GM23338 (cell line): ENCODE results near the gene GRID1. TPM values are rescaled to one million over a fixed set of nuclear protein-coding genes. Genes with fewer than 3 reads are reported as not detected.

Source experiments
- ATAC-seq: fragments of 200-7000 bp; cut with Tn5 transposase; 3 replicates; pipeline ENCODE4 v1.9.1; 2020
- DNase-seq: peaks from one replicate; pipeline ENCODE4 v3.0.0-alpha.2; 2015; ENCODE audit warnings: low spot score
- H2AFZ ChIP-seq: fragments of 200-600 bp; sonication (generic); 2 replicates; pipeline ENCODE4 v1.8.0; 2016; ENCODE audit warnings: antibody characterized with exemption, mild to moderate bottlenecking, moderate library complexity
- H3F3A ChIP-seq: fragments of 200-600 bp; sonication (generic); replicated peaks from 2 replicates; pipeline ENCODE4 v1.8.0; 2017; ENCODE audit warnings: antibody characterized with exemption, mixed run types, low read depth
- H3K27ac ChIP-seq: fragments of 200-600 bp; sonication (generic); 2 replicates; pipeline ENCODE4 v1.6.1; 2016; ENCODE audit warnings: low read depth
- H3K27me3 ChIP-seq: fragments of 200-600 bp; sonication (generic); 2 replicates; pipeline ENCODE4 v1.8.0; 2016; ENCODE audit warnings: mild to moderate bottlenecking, mixed run types, moderate library complexity; ENCODE audit not compliant: insufficient read depth
- H3K36me3 ChIP-seq: fragments of 200-600 bp; sonication (generic); 2 replicates; pipeline ENCODE4 v1.8.0; 2016; ENCODE audit warnings: mild to moderate bottlenecking; ENCODE audit not compliant: insufficient read depth
- H3K4me1 ChIP-seq: fragments of 200-600 bp; sonication (generic); 2 replicates; pipeline ENCODE4 v1.8.0; 2016; ENCODE audit warnings: mild to moderate bottlenecking, moderate library complexity; ENCODE audit not compliant: insufficient read depth
- H3K4me2 ChIP-seq: fragments of 200-600 bp; sonication (generic); 2 replicates; pipeline ENCODE4 v1.7.1; 2017; ENCODE audit warnings: mixed run types
- H3K4me3 ChIP-seq: fragments of 200-600 bp; sonication (generic); 2 replicates; pipeline ENCODE4 v1.6.1; 2016; ENCODE audit warnings: mixed run types
- H3K79me2 ChIP-seq: fragments of 200-600 bp; sonication (generic); replicated peaks from 2 replicates; pipeline ENCODE4 v1.8.0; 2017; ENCODE audit warnings: mild to moderate bottlenecking; ENCODE audit not compliant: insufficient read depth
- H3K9me2 ChIP-seq: fragments of 200-600 bp; sonication (generic); 2 replicates; pipeline ENCODE4 v1.8.0; 2017; ENCODE audit not compliant: insufficient read depth
- H4K20me1 ChIP-seq: fragments of 200-600 bp; sonication (generic); replicated peaks from 2 replicates; pipeline ENCODE4 v1.8.0; 2017; ENCODE audit warnings: mild to moderate bottlenecking; ENCODE audit not compliant: insufficient read depth
- H3K27ac Mint-ChIP-seq: 2 replicates; pipeline ENCODE4 v1.8.0; 2020; ENCODE audit warnings: inconsistent platforms, mild to moderate bottlenecking, moderate library complexity, mixed read lengths
- H3K27me3 Mint-ChIP-seq: 3 replicates; pipeline ENCODE4 v1.8.0; 2022; ENCODE audit warnings: low read depth, mild to moderate bottlenecking, moderate library complexity, mixed read lengths, inconsistent platforms; ENCODE audit not compliant: insufficient read depth, poor library complexity
- H3K36me3 Mint-ChIP-seq: 3 replicates; pipeline ENCODE4 v1.8.0; 2021; ENCODE audit warnings: low read depth, mild to moderate bottlenecking, inconsistent platforms, moderate library complexity, mixed read lengths
- H3K4me1 Mint-ChIP-seq: 3 replicates; pipeline ENCODE4 v1.8.0; 2020; ENCODE audit warnings: mild to moderate bottlenecking, inconsistent platforms, mixed read lengths
- H3K4me3 Mint-ChIP-seq: 3 replicates; pipeline ENCODE4 v1.8.0; 2021; ENCODE audit warnings: moderate library complexity, mild to moderate bottlenecking, inconsistent platforms, mixed read lengths
- H3K9me3 Mint-ChIP-seq: 3 replicates; pipeline ENCODE4 v1.8.0; 2020; ENCODE audit warnings: moderate library complexity, mild to moderate bottlenecking, inconsistent platforms, mixed read lengths
- CTCF ChIP-seq, 2 experiments: fragments of 200-600 bp in 1 of 2; sonication (generic) in 1 of 2; conservative IDR thresholded peaks; 2 replicates each; pipeline versions ENCODE4 v1.5.1 to v1.6.1; 2016 to 2017; ENCODE audit warnings: antibody characterized with exemption in 2 of 2, low read depth in 2 of 2, mild to moderate bottlenecking in 2 of 2, moderate library complexity in 1 of 2
- EZH2phosphoT487 ChIP-seq: fragments of 200-600 bp; sonication (generic); IDR thresholded peaks from one replicate; pipeline ENCODE4 v1.8.1; 2018; ENCODE audit warnings: antibody characterized with exemption; ENCODE audit not compliant: unreplicated experiment
- NANOG ChIP-seq: IDR thresholded peaks from 2 replicates; pipeline ENCODE4 v1.6.1; 2016; ENCODE audit warnings: antibody characterized with exemption, borderline replicate concordance
- ZNF462 ChIP-seq: fragments of 250-450 bp; sonication (Bioruptor Pico); IDR thresholded peaks from 2 replicates; pipeline ENCODE4 v1.5.0; 2020; ENCODE audit warnings: mild to moderate bottlenecking, moderate library complexity
- polyA plus RNA-seq: library from polyadenylated mRNA; unstranded; fragments of >200 nt; fragmentation: Nextera tagmentation; extraction: Ambion mirVana; gene quantifications from 2 replicates; pipeline ENCODE4 v1.2.1, GENCODE V29; 2016
- total RNA-seq: library from RNA; depleted of rRNA; stranded (reverse); fragments of >200 nt; shearing (Covaris generic); gene quantifications from 2 replicates; pipeline ENCODE4 v1.2.3, GENCODE V29; 2014

Gene GRID1
- total and polyA plus RNA-seq, 2 experiments from 2014 or later: 0.14 to 0.15 TPM

- peaks cover 72% of the 10 kb centered on the region for H3K9me3 Mint-ChIP-seq
- H3K4me3 ChIP-seq: no peak overlapping the region
- no peak overlapping the region for H3K27ac ChIP-seq
- H3K79me2 ChIP-seq: no peaks in the 10 kb centered on the region
- H3K4me3 Mint-ChIP-seq: no peak overlapping the region
- H3K36me3 Mint-ChIP-seq: no peaks in the 10 kb centered on the region
- no peaks in the 10 kb centered on the region for H3K4me1 Mint-ChIP-seq
- H4K20me1 ChIP-seq: no peaks in the 10 kb centered on the region
- no peak overlapping the region for H2AFZ ChIP-seq
- no peaks in the 10 kb centered on the region for H3F3A ChIP-seq
- no peaks in the 10 kb centered on the region for H3K27me3 ChIP-seq
- H3K4me1 ChIP-seq: no peaks in the 10 kb centered on the region
- peaks cover 2% of the 10 kb centered on the region for H3K27me3 Mint-ChIP-seq
- DNase-seq (no peak), ATAC-seq (no peak)
- no peak overlapping the region for H3K4me2 ChIP-seq
- H3K27ac Mint-ChIP-seq: no peak overlapping the region
- no peak for TF ChIP-seq CTCF (conservative IDR thresholded peaks at IDR 0.05; ENCODE audit: low read depth in 2 of 2)
- no peak for TF ChIP-seq ZNF462 (CRISPR knock-in tag)
- TF ChIP-seq NANOG: no peak
- no peak for TF ChIP-seq EZH2phosphoT487
- H3K36me3 ChIP-seq: no peaks in the 10 kb centered on the region
- no peaks in the 10 kb centered on the region for H3K9me2 ChIP-seq
Observed at GRCh38 chr10:85713885-85714284, 652.7 kb downstream of the GRID1 start.

GRCh38 chr10:85702768-85703167, 663.8 kb downstream of the GRID1 start:
- Histone ChIP-seq H3K36me3 (no peaks in the 10 kb centered on the region), H3K27me3 (no peaks in the 10 kb centered on the region), H2AFZ (no peak overlapping the region), H3K4me3 (no peak overlapping the region), H3K9me2 (no peaks in the 10 kb centered on the region), H3K4me1 (no peaks in the 10 kb centered on the region), H3F3A (no peaks in the 10 kb centered on the region), H3K4me2 (no peak overlapping the region), H3K79me2 (no peaks in the 10 kb centered on the region), H4K20me1 (no peaks in the 10 kb centered on the region), H3K27ac (no peak overlapping the region)
- peaks cover 2% of the 10 kb centered on the region for H3K27me3 Mint-ChIP-seq
- ATAC-seq (no peak), DNase-seq (no peak)
- no peaks in the 10 kb centered on the region; the same call in 2 of the 3 replicates for H3K36me3 Mint-ChIP-seq
- H3K4me1 Mint-ChIP-seq: no peaks in the 10 kb centered on the region
- peaks cover 79% of the 10 kb centered on the region for H3K9me3 Mint-ChIP-seq
- no peak overlapping the region for H3K4me3 Mint-ChIP-seq
- H3K27ac Mint-ChIP-seq: no peak overlapping the region
- TF ChIP-seq ZNF462 (CRISPR knock-in tag): no peak
